MV-4-11 (cell line): Measurements from ENCODE around the gene C2CD4B.

Source experiments
- DNase-seq: peaks from one replicate; lab custom pipeline; 2025; lab: John Stamatoyannopoulos, UW

Gene C2CD4B, protein sequence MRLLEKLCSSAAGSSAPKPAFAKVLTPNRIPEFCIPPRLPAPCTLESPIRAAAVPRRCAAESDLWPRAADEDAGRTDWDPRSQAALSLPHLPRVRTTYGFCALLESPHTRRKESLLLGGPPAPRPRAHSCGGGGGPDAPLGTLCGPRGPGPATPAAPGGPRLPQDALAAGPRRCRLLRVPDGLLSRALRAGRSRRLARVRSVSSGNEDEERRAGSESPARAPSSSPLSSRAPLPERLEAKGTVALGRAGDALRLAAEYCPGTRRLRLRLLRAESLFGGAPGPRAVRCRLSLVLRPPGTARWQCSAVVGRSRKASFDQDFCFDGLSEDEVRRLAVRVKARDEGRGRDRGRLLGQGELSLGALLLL

GRCh38 chr15:62165104-62165792, at the start of gene C2CD4B:
TSS of gene C2CD4B (minus strand) at chr15:62165285. CDS start at chr15:62164984, 301 bp downstream.
- no peak for DNase-seq

- no peak for DNase-seq
These were observed 47.7 kb upstream of the C2CD4B start for GRCh38 chr15:62212741-62213140.

GRCh38 chr15:62211348-62211747, 46.3 kb upstream of the C2CD4B start:
- DNase-seq: no peak

- no peak for DNase-seq
These were observed 44.7 kb upstream of the C2CD4B start for GRCh38 chr15:62209821-62210220.

- DNase-seq: no peak
These were observed 44.2 kb upstream of the C2CD4B start for GRCh38 chr15:62209322-62209721.

DNA sequence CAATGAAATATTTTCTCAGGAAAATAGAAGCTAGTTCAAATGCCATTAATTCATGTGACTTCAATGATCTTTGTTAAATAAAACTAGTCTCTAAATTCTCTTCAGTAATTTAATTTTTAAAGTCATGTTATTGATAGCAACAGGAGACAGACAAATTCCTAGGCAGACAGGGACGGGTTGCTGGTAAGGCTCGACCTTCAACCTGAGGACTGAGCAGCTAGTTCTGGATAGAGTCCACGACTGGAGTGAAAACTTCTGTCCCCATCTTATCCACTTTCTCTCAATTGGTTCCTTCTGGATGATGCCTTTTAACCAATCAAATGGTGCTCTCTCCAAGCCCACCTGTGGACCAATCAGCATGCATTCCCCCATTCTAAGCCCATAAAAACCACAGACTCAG, 43.8 kb upstream of the C2CD4B start:
- DNase-seq: no peak

DNA sequence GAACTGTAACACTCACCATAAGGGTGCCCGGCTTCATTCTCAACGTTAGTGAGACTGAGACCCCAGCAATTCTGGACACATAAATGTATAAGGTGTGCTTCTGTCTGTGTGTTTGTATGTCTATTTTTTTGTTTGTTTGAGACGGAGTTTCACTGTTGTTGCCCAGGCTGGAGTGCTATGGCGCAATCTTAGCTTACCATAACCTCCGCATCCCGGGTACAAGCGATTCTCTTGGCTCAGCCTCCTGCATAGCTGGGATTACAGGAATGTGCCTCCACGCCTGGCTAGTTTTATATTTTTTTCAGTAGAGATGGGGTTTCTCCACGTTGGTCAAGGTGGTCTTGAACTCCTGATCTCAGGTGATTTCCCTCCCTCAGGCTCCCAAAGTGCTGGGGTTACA, 43.3 kb upstream of the C2CD4B start:
- no peak for DNase-seq

DNA sequence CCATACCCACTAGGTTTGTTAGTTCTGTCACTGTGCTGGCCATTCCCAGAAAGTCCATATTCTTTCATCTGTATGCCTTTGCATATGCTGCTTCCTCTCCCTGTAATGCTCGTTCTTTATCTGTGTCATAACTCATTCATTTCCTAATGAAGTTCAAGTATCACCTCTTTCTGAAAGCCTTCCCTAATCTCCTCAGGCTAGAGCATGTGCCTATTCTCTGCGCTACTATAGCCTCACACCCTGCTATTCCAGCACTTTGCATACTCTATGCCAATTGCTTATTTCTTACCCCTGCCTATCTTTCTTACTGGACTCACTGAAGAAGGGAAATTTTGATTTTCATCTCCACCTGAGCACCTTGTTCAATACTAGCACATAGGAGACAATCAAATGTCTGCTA, 25.6 kb upstream of the C2CD4B start:
- DNase-seq: no peak

DNA sequence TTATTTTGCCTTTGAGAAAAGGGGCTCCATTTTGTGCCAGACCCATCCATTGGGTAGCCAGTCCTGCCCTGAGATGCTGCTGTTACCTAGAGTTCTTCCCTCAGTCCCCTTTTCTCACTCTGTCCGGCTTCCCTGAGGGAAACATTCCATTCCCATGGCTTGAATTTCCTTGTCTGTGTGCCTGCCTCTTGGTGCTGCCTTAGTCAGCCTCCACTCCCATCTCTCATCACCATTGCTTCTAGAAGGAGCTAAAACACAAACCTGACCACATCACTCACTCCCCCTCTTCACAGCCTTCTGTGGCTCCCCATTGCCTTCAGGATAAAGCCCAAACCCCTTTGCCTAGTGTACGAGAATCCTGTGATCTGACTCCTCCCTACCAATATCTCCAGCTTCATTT, 25.2 kb upstream of the C2CD4B start:
- DNase-seq: no peak

DNA sequence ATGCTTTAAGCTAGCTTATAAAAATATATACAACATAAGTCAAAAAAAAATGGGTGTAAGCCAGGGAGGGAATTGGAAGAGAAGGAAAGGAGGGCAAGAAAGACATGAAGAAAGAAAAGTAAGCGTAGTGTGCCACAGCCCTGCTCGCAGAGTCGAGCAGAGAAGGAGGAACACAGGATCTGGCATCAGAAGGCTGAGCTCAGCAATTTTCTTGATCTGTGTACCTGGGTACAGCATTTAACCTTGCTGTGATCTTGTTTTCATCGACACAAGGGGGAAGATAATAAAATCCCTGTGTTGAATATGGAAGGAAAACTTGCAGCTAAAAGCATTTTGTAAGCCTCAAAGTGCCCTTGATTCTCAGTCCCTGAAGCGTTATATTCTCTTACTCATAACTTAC, 23.7 kb upstream of the C2CD4B start:
- no peak for DNase-seq

DNA sequence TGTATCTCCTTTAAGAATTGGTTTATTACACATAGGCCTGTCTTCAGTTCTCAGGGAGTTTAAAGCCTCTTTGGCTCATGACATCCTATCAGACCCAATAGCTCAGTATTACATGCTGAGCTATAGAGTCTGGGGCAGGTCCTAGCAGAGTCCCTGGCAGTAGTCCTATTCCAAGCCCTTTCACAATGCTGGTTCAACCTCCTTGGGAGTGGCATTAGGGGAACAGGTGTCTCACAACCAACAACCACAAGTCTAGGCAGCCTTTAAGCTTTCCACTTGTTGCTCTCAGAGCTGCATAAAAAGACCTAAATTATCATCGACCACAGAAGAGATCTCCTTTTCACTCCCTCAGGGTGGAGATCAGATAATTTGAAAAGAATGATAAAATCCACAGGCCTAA, 22.8 kb upstream of the C2CD4B start:
- no peak for DNase-seq

DNA sequence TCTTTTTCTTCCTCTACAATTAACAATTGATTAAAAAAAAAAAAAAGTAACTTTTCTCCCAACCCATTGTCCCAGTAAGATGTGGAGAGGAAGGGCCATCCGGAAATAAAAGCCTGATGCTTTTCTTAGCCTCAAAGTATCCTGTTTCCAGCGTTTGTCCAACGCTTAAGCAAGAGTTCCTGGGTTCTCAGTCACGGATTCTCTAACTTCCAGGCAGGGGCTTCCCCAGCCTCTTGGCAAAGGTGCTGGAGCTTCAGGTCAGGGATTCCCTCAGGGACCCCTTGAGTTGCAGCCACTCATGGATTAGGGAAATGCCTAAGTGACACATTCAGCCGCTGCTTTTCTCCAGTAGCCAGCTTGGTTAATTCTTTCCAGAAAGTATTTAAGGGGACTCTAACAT, 22.3 kb upstream of the C2CD4B start:
- no peak for DNase-seq

GRCh38 chr15:62186578-62186977, 21.5 kb upstream of the C2CD4B start:
- no peak for DNase-seq

DNA sequence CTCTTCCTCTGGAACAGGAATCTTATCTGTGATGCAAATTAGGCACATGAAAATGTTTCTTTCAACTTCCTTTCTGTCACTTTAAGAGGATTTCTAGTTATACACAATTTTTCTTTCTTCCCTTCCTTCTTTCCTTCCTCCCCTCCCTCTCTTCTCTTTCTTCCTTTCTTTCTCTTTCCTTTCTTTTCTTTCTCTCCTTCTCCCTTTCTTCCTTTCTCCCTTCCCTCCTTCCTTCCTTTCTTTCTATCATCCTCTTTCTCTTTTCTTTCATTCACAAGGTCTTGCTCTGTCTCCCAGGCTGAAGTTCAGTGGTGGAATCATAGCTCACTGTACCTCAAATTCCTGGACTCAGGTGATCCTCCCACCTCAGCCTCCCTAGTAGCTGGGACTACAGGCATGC, 18.0 kb upstream of the C2CD4B start:
- no peak for DNase-seq

DNA sequence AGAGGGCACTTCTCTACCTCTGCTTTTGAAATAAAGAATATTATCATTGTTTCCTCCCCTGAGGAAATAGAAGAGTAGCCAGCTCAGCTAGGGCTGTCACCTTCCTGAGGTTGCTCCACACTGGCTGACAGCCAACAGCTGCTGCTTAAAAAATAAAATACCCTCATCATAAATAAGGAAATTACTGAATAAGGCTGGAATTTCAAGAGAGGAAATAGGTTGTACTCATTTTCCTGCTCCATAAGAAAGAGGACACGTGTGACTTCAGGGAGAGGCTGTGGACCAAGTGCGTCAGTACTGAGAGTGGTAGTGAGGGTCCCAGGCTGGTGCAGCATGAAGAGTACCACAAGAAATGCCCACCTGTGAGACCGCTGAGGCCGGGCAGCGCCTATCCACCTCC, 8.1 kb upstream of the C2CD4B start:
- no peak for DNase-seq

- no peak for DNase-seq
These were observed 6.8 kb upstream of the C2CD4B start for GRCh38 chr15:62171882-62172281.

DNA sequence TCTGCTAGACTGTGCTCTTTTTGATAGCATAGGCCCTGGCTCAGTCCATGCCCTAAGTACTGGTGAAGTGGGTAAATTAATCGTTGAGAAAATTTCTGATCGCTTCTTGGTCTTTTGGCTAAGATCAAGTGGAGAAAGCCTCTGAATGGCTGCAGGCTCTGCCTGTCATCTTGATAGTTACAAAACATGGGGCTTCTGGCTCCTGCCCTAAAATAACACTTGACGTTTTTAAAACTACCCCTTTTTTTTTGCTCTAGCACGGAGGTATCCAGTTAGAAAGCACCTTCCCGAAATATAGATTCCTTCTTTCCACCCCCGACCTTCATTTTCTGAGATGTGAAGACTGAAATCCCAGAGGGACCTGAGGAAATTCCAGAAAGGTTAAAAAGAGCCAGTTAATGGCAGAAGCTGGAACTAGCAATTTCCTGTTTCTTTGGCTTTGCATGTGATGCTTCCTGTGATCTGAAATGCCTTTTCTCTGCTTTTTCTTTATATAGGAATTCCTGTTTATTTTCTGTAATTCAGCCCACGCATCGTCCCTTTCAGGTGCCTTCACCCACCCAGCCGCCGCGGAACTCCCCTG, 799 bp upstream of the C2CD4B start:
- no peak for DNase-seq

DNA sequence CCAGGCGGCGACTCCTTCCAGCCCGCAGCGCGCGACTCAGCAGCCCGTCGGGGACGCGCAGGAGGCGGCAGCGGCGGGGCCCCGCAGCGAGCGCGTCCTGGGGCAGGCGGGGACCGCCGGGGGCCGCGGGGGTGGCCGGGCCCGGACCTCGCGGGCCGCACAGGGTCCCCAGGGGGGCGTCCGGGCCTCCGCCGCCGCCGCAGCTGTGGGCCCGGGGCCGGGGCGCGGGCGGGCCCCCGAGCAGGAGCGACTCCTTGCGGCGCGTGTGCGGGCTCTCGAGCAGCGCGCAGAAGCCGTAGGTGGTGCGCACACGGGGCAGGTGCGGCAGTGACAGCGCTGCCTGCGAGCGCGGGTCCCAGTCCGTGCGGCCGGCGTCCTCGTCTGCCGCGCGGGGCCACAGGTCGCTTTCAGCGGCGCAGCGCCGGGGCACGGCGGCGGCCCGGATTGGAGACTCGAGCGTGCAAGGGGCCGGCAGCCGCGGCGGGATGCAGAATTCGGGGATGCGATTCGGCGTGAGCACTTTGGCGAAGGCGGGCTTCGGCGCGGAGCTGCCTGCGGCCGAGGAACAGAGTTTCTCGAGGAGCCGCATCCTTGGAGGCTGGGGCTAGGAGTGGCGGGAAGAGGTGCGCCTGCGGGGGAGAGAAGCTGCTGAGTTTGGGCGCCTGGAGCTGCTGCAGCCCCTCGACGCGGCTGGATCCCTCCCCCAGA, 535 bp downstream of the C2CD4B start:
- DNase-seq: no peak

GRCh38 chr15:62164014-62164395, 1.1 kb downstream of the C2CD4B start:
- no peak for DNase-seq

DNA sequence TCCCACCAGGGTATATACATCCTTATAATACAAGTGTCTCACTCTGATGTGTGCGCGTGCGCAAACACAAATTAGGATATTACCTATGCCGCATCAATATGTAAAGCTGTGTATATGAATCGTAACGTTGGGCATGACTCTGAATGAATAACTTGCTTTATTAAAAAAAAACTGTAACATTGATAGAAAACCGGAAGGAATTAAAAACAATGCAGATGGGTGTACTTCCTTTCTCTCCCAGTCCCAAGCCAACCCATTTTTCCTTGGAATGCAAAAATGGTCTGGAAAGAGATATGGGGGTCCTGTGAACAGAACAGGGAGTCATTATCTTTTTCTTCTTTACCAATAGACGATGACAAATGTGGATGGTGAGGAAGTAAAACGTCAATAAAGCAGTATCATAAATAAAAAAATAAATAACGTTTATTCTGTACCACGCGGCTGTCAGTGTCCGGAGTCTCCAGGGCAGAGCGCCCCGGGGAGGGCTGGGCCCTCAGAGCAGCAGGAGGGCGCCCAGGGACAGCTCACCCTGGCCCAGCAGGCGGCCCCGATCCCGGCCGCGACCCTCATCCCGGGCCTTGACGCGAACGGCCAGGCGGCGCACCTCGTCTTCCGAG, 1.6 kb downstream of the C2CD4B start:
- DNase-seq: no peak

- no peak for DNase-seq
These were observed 11.9 kb downstream of the C2CD4B start for GRCh38 chr15:62153228-62153627.

DNA sequence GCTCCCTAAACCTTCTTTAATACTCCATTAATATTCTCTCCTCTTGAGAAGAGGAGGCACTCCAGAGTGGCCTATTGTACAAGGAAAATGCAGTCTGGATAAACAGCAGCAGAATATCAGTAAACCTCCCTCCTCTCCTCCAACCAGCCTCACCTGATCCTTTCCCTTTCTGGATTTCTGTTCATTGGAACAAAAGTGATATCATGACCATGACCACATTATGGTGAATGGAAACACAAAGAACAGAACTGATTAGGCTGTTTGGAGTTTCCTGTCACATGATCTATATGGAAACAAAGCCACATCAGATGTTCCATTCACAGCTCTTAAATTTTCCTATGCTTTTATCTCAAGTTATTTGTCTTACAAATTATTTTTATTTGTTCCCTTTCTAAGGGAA, 14.6 kb downstream of the C2CD4B start:
- DNase-seq: no peak
